AG04449 (cell line): Measurements from ENCODE around the gene IFNAR1.

Source experiments
- CTCF ChIA-PET: fragments of 350-600 bp; formaldehyde crosslinking; extraction: SDS; loops from one replicate; lab custom pipeline; 2021; ENCODE audit warnings: antibody characterized with exemption; lab: Yijun Ruan, JAX
- POLR2A ChIA-PET: fragments of 400-600, 350-600 bp; formaldehyde crosslinking; extraction: SDS; loops from one replicate; lab custom pipeline; 2020; ENCODE audit warnings: antibody characterized with exemption, inconsistent platforms; lab: Yijun Ruan, JAX
- DNase-seq: peaks from one replicate; pipeline ENCODE4 v3.0.0-alpha.2; 2010; ENCODE audit warnings: low read depth, low spot score
- H3K4me3 ChIP-seq: 2 replicates; pipeline ENCODE4 v1.5.1; 2011; ENCODE audit warnings: low read depth, mild to moderate bottlenecking, control low read depth, low read length
- CTCF ChIP-seq: IDR thresholded peaks from one replicate; pipeline ENCODE4 v1.5.1; 2011; ENCODE audit warnings: mild to moderate bottlenecking, moderate library complexity, low read length, control low read depth, inconsistent platforms; ENCODE audit not compliant: insufficient read depth; ENCODE audit errors: missing control alignments

IFNAR1 gene

GRCh38 chr21:33302055-33302454, 22.7 kb upstream of the IFNAR1 start:
- TF ChIP-seq CTCF, result no peak
- ChIA-PET CTCF (interaction anchor here (0.5 kb wide), 1 partner anchor 631 kb away, joined by 3 read pairs; no protein-coding TSS in a partner anchor), POLR2A (no interaction called here)
- no peak for DNase-seq
- H3K4me3 ChIP-seq, result no peak overlapping the region

- ChIA-PET CTCF (no interaction called here), POLR2A (no interaction called here)
- no peak for DNase-seq
- no peak for TF ChIP-seq CTCF
- H3K4me3 ChIP-seq, result no peak overlapping the region
Observed at GRCh38 chr21:33302796-33303195, 22.0 kb upstream of the IFNAR1 start.

GRCh38 chr21:33305344-33305671, 19.5 kb upstream of the IFNAR1 start:
- ChIA-PET POLR2A (no interaction called here), CTCF (no interaction called here)
- TF ChIP-seq CTCF, result no peak
- H3K4me3 ChIP-seq, result no peak overlapping the region
- no peak for DNase-seq

- DNase-seq, result no peak
- ChIA-PET CTCF (no interaction called here), POLR2A (no interaction called here)
- TF ChIP-seq CTCF, result no peak
- no peak overlapping the region for H3K4me3 ChIP-seq
Observed at GRCh38 chr21:33305938-33306337, 18.8 kb upstream of the IFNAR1 start.

- no peak for DNase-seq
- H3K4me3 ChIP-seq, result no peak overlapping the region
- CTCF ChIA-PET, result interaction anchor here (0.9 to 1.4 kb wide), 3 partner anchors 10 to 112 kb away, joined by 3 to 6 read pairs (median 3); no protein-coding TSS in a partner anchor
- TF ChIP-seq CTCF, result no peak
- POLR2A ChIA-PET, result no interaction called here
Observed at GRCh38 chr21:33308586-33309490, 15.9 kb upstream of the IFNAR1 start.

GRCh38 chr21:33309778-33310177, 15.0 kb upstream of the IFNAR1 start:
- POLR2A ChIA-PET, result no interaction called here
- no peak overlapping the region for H3K4me3 ChIP-seq
- CTCF ChIA-PET, result no interaction called here
- no peak for TF ChIP-seq CTCF
- no peak for DNase-seq
